DOHH2 (cell line): Measurements from ENCODE around the gene KAT7.

Experiments used
- EZH2phosphoT487 ChIP-seq: fragments of 200-600 bp; sonication (generic); IDR thresholded peaks from 2 replicates; pipeline ENCODE4 v1.6.1; 2017; ENCODE audit warnings: borderline replicate concordance, mild to moderate bottlenecking, antibody characterized with exemption, low read length, moderate library complexity, mixed read lengths
- TF ChIP-seq, protein P1 (sequence below): fragments of 200-600 bp; sonication (generic); IDR thresholded peaks from one replicate; pipeline ENCODE4 v1.5.1; 2014; ENCODE audit warnings: antibody characterized with exemption, mild to moderate bottlenecking, low read depth, low read length; ENCODE audit not compliant: poor library complexity, severe bottlenecking

DNA sequence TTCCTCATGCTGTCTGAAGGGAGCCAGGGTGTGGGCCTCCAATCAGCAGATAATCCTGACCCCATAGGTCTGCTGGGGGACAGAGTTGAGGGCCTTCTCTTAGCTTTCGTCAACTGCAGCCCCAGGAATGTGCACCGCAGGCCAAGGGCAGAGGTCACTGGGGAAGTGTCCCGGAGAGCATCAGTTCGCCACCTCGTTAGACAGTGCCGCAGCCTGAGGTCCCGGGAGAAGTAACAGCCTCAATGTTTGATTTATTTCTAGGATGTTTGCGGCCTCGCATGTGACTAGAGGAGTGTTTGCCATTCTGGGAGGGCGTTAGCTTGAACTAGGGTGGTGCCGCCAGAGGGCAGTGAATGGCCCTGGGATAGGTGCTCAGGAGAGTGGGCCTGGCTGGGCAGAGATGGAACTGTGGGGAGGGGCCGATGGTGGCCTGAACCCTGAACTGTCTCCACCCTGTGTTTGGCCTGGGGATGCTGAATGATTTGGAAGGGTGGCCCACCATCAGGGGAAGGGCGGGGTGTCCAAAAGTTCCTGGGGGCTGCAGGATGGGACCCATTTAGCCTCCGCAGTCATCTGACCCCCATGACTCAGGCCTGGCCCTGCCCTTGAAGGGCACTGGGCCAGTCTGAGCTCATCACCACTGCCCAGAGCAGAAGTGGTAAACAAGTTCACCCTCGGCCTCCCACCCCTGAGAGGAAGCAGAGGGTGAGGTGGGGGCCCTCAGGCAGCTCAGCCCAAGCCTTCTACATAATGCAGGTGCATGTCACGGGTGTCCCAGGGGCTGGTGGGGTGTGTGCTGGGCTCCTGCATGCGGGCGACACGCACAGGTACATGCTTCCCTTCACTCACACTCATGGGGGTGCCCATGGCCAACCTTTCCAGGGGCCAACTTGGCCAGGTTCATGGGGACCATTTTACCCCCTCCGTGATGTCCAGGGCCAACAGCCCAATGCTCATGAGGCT, 71.8 kb downstream of the KAT7 start:
- TF ChIP-seq, protein P1, sequence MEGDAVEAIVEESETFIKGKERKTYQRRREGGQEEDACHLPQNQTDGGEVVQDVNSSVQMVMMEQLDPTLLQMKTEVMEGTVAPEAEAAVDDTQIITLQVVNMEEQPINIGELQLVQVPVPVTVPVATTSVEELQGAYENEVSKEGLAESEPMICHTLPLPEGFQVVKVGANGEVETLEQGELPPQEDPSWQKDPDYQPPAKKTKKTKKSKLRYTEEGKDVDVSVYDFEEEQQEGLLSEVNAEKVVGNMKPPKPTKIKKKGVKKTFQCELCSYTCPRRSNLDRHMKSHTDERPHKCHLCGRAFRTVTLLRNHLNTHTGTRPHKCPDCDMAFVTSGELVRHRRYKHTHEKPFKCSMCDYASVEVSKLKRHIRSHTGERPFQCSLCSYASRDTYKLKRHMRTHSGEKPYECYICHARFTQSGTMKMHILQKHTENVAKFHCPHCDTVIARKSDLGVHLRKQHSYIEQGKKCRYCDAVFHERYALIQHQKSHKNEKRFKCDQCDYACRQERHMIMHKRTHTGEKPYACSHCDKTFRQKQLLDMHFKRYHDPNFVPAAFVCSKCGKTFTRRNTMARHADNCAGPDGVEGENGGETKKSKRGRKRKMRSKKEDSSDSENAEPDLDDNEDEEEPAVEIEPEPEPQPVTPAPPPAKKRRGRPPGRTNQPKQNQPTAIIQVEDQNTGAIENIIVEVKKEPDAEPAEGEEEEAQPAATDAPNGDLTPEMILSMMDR: no peak
- TF ChIP-seq EZH2phosphoT487: no peak
